ENCODE measurements around the gene CT47C1. TPM values are rescaled to one million over a fixed set of nuclear protein-coding genes. Genes with fewer than 3 reads are reported as not detected.

The CT47C1 gene
- total RNA-seq, 1 experiment from 2014 or later = not detected

DNA sequence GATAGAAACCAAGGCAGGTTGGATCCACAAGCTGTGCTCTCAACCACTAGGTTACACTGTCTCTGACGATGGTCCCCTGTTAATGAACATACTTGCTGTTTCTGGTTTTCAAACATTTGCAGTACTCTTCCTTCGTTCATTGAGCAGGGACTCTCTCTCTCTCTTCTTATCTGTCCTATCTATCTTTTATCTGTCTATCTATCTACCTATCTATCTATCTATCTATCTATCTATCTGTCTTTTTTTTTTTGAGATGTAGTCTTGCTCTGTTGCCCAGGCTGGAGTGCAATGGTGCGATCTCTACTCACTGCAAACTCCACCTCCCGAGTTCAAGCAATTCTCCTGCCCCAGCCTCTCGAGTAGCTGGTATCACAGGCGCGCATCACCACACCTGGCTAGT lies 9.4 kb upstream of the CT47C1 start:
- TF ChIP-seq, protein P1, sequence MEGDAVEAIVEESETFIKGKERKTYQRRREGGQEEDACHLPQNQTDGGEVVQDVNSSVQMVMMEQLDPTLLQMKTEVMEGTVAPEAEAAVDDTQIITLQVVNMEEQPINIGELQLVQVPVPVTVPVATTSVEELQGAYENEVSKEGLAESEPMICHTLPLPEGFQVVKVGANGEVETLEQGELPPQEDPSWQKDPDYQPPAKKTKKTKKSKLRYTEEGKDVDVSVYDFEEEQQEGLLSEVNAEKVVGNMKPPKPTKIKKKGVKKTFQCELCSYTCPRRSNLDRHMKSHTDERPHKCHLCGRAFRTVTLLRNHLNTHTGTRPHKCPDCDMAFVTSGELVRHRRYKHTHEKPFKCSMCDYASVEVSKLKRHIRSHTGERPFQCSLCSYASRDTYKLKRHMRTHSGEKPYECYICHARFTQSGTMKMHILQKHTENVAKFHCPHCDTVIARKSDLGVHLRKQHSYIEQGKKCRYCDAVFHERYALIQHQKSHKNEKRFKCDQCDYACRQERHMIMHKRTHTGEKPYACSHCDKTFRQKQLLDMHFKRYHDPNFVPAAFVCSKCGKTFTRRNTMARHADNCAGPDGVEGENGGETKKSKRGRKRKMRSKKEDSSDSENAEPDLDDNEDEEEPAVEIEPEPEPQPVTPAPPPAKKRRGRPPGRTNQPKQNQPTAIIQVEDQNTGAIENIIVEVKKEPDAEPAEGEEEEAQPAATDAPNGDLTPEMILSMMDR (conservative IDR thresholded peaks at IDR 0.05) = no peak
- Histone ChIP-seq H2BK5ac (ENCODE audit: insufficient read length, low read length) (no peak overlapping the region), H3K4ac (ENCODE audit: low read depth, low read length) (no peak overlapping the region), H4K8ac (replicated peaks; ENCODE audit: insufficient read length, low read depth, low read length) (no peak overlapping the region), H3K14ac (ENCODE audit: insufficient read depth, low read length) (no peak overlapping the region), H3T11ph (ENCODE audit: low read length) (no peak overlapping the region), H3K18ac (ENCODE audit: insufficient read length, low read depth, low read length) (no peak overlapping the region), H3K4me2 (ENCODE audit: insufficient read depth, insufficient read length, low read length) (no peak overlapping the region), H4K91ac (ENCODE audit: insufficient read length, low read depth, low read length) (no peak overlapping the region), H3K56ac (ENCODE audit: insufficient read length, low read depth, low read length) (no peak overlapping the region), H4K20me1 (ENCODE audit: control insufficient read depth, insufficient read depth, insufficient read length) (no peaks in the 10 kb centered on the region), H2AFZ (ENCODE audit: low read length) (no peak overlapping the region), H3K4me1 (ENCODE audit: insufficient read depth, low read length) (no peaks in the 10 kb centered on the region), H3K27ac (ENCODE audit: insufficient read length, low read depth, low read length) (no peak overlapping the region), H3K79me2 (ENCODE audit: insufficient read depth, low read length) (no peaks in the 10 kb centered on the region), H3K9ac (ENCODE audit: extremely low read depth, insufficient read length, low read length) (no peak overlapping the region), H3K79me1 (ENCODE audit: insufficient read depth, low read depth, low read length, poor library complexity, severe bottlenecking) (no peaks in the 10 kb centered on the region), H2BK15ac (ENCODE audit: low read depth, low read length) (no peak overlapping the region), H4K5ac (ENCODE audit: insufficient read length, low read depth, low read length) (no peak overlapping the region), H2BK20ac (ENCODE audit: low read depth, low read length, poor library complexity, severe bottlenecking) (no peak overlapping the region), H2AK5ac (ENCODE audit: insufficient read length, low read length) (no peak overlapping the region), H2BK120ac (ENCODE audit: low read depth, low read length, poor library complexity, severe bottlenecking) (no peak overlapping the region), H3K9me3 (ENCODE audit: control insufficient read depth, low read depth, low read length) (peaks cover 17% of the 10 kb centered on the region), H3K23ac (ENCODE audit: insufficient read length, low read depth, low read length) (no peak overlapping the region), H3K27me3 (ENCODE audit: insufficient read depth, low read length) (no peaks in the 10 kb centered on the region), H2BK12ac (ENCODE audit: insufficient read length, low read depth, low read length) (no peak overlapping the region), H3K23me2 (ENCODE audit: insufficient read length, low read depth, low read length, poor library complexity, severe bottlenecking) (no peaks in the 10 kb centered on the region)
- Mint-ChIP-seq H3K36me3 (ENCODE audit: insufficient read depth in 1 of 3, low read depth in 3 of 3) (peaks cover 0 to 2% (median 0%) of the 10 kb centered on the region in 3 experiments; a peak in 1 of 7 replicates), H3K9me3 (peaks cover 33 to 50% of the 10 kb centered on the region in 2 experiments), H3K27me3 (ENCODE audit: low read depth) (no peaks in the 10 kb centered on the region; the same call in 1 of the 2 replicates), H3K27ac (no peak overlapping the region), H3K4me1 (peaks cover 6 to 7% of the 10 kb centered on the region in 2 experiments), H3K4me3 (no peak overlapping the region)
- no peak for DNase-seq
- no CpG with 5 or more reads among the region's 7 CpGs for WGBS (ENCODE audit: extremely low coverage, insufficient read length, low lambda C conversion rate)
